SHP77 treated with DMSO at 0.1 percent for 48 hours (cell line): Measurements from ENCODE around the gene APOL5.
"Not testable (repeated sequence)": the region's sequence is repeated elsewhere in the genome, so short reads cannot be mapped to it uniquely, and the experiment has no call there.

ENCODE experiments used
- DNase-seq: peaks from one replicate; lab custom pipeline; 2025; lab: John Stamatoyannopoulos, UW

Gene APOL5

DNA sequence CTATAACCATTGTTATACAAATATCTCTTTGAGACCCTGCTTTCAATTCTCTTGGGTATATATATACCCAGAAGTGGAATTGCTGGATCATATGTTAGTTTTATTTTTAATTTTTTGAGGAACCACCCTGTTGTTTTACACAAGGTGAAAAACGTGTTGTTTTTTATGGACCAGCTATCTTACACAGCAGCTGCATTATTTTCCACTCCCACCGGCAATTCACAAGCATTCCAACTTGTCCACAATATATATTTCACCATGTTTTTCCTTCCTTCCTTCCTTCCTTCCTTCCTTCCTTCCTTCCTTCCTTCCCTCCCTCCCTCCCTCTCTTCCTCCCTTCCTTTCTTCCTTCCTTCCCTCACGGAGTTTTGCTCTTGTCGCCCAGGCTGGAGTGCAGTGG lies 6.3 kb upstream of the APOL5 start:
- DNase-seq: no peak

DNA sequence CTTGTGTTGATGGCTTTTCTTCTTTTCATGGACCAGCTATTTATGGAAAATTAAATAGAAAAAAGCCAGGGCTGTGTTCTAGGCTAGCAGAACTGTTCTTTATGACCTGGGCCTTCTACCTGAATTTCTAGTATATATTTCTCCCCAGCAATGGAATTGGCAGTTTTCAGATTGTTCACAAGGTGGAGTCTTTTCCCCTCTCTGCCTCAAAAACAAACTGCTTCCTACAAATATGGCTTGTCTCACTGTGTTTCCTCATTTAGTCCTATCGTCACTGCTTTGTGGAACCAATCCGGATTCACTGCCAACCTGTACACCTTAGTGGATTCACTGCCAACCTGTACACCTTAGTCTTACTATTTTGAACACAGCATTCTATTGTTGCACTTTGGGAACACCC lies 5.0 kb upstream of the APOL5 start:
- no peak for DNase-seq

DNA sequence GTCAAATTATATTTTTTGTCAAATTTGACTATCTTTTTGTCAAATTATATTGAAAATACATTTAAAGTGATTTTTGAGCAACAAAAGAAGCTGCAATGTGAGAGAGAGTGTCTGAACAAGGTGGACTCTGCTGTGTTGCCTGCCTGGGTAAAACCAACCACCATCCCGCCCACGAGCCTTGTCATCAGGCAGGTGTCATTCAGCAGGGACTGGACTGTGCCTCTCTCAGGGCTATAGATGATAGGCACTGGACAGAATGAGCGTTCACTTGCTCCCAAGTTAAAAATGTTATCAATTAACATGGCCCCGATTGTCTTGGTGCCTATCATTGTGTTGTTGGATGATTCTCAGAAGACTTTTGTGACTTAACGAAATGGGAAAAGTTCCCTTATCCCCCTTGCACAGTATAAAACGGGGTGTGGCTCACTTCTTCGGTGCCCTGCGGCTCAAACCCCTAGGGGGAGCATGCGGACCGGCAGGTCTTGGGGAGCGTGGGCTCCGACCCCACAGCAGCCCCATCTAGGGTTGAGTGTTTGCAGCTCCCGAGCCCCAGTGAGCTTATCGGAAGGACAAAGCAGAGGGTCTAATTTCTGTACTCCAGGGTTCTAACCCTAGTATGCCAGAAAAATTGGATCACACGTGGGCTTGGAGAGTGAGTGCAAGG lies 1.7 kb downstream of the APOL5 start:
- DNase-seq: no peak

DNA sequence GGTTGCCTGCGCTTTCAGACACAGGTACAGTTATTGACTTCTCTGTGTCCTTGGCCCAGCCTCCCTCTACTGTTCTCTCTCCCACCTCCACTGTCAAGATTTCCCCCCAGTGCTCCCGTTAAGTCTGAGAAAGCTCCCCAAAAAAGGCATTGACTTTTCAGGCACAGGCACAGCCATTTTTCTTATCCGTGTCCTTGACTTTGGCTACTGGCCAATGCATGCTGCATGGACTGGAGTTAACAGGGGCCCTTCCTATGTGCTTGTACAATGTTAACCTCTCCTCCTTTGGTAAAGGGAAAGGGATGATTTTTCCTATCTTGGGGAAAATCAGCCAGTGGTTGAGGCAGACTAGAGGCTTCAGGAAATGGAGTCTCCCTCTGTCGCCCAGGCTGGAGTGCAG lies 4.3 kb downstream of the APOL5 start:
- no peak for DNase-seq

DNA sequence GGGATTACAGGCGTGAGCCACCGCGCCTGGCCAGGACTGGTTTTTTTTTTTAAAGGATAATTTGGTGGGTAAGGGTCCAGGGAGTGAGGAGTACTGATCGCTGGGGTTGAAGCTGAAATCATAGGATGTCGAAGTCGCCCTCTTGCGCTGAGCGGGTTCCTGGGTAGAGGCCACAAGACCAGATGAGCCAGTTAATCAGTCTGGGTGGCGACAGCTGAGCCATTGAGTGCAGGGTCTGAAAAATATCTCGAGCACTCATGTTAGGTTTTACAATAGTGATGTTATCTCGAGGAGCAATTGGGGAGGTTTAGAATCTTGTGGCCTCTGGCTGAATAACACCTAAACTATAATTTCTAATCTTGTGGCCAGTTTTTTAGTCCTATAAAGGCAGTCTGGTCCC lies 7.8 kb downstream of the APOL5 start:
- DNase-seq: no peak

DNA sequence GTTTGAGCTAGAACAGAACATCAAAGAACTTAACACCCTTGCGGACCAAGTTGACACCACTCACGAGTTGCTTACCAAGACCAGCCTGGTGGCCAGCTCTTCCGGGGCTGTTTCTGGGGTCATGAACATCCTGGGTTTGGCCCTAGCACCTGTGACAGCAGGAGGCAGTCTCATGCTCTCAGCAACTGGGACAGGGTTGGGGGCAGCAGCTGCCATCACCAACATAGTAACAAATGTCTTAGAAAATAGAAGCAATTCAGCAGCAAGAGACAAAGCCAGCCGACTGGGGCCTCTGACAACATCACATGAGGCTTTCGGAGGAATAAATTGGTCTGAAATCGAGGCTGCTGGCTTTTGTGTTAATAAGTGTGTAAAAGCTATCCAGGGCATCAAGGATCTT lies 8.7 kb downstream of the APOL5 start:
- no peak for DNase-seq

DNA sequence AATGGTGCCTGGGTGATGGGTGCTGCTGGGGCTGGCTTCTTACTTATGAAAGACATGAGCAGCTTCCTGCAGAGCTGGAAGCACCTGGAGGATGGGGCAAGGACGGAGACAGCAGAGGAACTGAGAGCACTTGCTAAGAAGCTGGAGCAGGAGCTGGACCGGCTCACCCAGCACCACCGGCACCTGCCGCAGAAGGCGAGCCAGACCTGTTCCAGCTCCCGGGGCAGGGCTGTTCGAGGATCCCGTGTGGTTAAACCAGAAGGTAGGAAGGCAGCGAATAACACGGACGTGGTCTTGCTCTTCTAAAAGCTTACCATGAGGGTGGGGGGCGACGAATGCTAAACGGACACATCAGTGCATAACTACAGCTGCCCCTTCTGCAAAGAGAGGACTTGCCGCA lies 9.3 kb downstream of the APOL5 start:
- peak; percentile 18 for DNase-seq

DNA sequence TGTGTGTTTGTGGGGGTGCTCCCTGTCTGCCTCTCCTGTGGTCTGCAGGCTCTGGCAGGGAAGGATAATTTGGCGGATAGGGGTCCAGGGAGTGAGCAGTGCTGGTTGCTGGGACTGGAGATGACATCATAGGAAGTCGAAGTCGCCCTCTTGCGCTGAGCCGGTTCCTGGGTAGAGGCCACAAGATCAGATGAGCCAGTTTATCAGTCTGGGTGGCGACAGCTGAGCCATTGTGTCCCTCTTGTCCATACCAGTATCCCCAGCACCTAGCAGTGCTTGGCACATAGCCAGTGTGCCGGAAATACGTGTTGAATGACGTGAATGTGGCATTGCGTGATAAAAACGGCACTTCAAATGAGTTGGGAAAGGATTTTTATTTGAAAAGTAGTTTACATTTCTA lies 9.8 kb downstream of the APOL5 start:
- peak; percentile 97 for DNase-seq

DNA sequence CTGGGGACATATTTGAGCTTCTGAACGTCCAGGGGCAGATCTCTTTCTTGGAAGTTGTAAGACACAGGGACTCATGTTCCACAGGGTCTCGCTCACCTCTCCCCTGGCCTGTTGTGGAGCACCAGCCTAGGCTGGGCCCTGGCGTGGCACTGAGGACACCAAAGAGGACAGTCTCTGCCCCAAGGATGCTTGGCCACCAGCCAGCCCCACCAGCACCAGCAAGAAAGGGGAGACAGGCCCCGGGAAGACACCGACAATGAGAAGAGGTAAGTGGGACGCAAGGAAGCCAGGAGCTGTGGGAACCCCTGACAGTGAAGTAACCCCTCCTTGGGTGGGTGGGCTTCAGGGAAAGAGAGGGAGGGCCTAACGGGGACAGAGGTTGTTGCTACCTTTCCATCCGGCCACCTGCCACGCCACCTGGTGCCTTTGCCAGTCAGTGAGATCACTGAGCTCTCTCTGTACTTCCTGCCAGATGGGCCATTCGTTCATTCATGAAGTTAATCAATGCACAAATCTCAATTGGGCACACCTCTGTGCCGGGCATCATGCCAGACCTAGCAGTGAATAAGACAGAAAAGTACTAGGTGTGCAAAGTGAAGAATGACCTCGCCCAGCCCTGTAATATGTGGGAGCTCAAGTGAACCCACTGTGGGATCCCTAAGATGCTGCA lies 11.1 kb downstream of the APOL5 start:
- DNase-seq: peak; percentile 80

DNA sequence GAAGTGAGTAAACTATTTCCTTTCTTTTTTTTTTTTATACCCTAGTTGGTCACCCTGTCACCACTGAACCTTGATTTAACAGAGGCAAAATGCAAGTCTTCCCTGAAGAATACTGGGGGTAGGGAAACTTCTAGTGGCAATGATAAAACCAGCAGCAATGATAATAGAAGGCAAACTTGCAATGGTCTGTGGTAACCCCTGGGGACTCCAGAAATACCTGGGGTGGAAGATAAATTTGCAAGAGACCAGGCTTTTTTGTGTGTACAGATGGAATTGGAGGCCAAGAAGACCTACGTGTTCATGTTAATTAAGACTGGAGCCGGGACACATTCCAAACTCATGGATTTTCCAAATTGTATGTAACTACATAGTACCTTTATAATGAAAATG lies 11.6 kb downstream of the APOL5 start:
- no peak for DNase-seq

DNA sequence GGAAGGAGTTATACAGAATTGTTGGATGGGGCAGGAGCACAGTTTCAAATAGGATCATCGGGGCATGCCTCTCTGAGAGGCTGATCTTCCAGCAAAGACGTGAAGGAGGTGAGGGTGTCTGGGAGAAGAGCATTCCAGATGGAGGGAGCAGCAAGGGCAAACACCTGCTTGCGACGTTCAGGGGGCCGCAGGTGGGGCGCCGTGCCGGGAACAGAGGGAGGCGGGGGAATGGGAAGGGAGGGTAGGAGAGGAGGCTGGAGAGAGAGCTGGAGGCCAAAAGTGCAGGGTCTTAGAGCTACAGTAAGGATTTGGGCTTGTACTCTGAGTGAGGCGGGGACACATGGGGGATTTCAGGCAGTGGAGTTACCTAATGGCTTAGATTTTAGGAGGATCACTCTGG lies 13.6 kb downstream of the APOL5 start:
- DNase-seq: no peak

DNA sequence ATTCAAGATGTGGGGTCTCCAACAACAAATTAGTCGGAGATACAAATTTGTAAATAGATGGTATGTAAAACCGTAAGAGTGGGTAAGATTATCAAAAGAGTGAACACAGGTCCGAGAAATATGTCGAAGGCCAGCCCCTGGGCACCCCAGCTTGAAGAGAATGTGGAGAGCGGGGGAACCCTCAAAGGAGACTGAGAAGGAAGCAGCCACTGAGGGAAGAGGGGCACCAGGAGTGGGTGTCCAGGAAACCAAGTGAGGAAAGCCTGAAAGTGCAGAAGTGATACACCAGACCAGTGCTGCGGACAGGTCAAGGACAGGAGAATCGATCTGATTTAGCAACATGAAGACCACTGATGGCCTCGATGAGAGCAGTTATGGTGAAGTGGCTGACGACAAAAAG lies 14.4 kb downstream of the APOL5 start:
- DNase-seq: no peak

DNA sequence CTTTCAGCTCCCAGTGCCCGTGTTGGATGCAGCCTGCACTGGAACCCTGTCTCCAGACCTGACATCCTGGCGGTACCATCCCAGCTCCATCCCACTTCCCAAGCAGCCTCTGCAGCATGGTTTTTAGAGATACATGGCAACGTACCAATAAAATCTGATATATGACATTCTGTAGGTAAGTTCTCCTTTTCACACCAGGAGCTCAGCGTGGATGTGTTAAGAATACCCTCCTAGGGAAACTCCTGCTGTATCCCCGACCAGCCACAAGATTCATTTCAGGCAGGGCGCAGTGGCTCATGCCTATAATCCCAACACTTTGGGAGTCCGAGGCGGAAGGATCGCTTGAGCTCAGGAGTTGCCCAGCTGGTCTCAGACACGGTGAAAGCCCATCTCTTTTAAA lies 15.4 kb downstream of the APOL5 start:
- DNase-seq: no peak

DNA sequence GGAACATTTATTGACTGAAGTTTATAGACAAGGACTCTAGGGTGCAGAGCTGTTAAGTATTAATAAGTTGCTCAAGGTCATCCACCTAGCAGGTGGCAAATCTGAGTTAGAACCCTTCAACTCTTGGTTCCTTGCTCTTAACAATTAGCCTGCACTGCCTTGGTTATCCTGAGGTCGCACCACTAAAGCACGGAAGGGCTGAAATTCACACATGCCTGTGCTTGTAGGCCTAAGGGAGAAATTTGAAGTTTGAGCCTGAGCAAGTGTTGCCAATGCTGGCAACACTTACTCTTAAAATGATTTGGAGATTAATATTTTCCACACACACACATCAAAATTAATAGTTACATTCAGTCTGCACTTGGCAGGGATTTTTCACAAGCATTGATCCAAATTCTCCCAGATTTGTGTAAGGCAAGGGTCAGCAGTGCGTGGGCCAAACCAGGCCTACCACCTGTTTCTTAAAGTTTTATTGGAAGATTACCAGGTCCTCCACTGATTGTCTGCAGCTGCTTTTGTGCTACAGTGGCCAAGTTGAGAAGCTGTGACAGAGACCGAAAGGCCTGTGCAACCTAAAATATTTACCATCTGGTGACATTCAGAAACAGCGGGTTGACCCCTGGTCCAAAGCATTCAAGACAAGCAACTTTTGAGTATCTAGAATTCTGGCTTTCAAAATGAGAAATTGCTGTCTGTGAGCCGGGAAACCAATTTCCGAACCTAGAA lies 16.3 kb downstream of the APOL5 start:
- DNase-seq: no peak

DNA sequence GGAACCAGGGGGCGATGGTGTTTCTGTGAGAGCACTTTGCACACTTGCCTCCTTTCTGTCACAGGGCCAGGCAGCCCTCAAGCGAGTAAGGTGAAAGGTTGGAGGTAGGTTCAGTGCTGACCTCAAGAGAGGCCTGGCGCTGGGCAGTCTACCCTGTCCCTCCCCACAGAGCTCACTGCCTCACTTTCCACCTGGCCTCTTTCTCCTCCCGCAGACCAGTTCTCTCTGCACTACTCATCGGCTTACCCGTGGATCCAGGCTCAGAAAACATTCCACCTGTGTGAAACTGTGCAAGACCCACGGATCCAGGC lies 16.8 kb downstream of the APOL5 start:
- DNase-seq: no peak

DNA sequence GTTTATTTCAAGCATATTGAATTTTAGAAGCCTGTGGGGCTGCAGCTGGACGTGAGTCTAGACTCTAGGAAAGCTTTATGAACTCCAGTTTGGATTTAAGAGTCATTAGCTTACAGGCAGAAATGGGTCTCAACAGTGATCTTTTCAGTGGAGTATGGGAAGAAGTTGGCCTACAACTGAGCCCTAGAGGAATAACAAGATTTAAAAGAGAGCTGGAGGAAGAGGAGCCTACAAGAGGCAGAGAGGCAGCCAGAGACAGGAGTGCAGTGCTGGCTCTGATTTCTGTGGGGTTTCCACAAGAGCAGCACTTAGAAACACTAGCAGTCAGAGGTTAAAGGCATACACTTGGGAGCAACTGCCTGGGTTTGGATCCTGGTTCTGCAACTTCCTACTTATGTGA lies 17.9 kb downstream of the APOL5 start:
- DNase-seq: no peak

DNA sequence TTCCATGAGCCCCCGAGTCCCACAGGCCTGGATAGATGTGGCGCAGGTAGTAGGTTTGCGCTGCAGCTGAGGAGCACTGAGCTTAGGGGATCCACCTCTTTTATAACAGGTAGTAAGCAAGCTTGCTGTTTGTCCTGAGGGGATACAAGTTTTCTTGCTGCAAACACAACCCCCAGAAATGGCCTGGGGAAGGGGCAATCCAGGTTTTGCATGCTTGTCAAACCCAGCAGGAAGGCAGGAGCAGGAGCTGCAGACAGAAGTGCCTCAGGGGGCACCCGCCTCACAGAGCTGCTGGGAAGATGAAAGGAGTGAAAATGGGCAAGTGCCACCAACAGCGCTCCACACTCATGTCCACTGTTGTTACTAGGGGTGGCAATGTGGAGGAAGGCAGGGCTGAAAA lies 18.5 kb downstream of the APOL5 start:
- no peak for DNase-seq

DNA sequence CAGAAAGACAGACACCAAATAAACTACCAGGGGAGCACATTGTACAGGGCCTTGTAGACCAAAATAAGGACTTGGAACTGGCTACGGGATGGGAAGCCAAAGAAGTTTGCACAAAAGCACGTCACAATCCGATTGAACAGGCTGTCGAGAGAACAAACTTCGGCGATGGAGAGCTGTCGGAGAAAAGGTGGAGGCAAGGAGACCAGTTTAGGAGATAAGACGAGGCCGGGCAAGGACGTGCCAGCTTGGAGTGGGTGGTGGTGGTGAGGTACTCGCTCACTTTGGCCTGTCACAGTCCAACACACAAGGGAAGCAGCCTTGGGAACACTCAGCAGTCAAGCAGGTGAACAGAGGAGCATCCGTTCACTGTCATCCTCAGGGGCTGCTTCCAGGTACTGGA lies 19.0 kb downstream of the APOL5 start:
- no peak for DNase-seq

DNA sequence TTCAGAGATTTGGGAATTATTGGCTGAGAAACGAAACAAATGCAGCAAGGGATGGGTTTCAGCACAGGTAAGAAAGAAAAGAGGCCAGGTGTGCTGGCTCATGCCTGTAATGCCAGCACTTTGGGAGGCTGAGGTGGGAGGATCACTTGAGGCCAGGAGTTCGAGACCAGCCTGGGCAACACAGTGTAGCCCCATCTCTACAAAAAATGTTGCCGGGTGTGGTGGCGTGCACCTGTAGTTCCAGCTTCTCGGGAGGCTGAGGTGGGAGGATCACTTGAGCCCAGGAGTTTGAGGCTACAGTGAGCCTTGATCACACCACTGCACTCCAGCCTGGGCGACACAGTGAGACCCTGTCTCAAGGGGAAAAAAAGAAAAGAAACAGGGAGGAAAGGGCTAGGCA lies 20.2 kb downstream of the APOL5 start:
- not testable (repeated sequence) for DNase-seq

DNA sequence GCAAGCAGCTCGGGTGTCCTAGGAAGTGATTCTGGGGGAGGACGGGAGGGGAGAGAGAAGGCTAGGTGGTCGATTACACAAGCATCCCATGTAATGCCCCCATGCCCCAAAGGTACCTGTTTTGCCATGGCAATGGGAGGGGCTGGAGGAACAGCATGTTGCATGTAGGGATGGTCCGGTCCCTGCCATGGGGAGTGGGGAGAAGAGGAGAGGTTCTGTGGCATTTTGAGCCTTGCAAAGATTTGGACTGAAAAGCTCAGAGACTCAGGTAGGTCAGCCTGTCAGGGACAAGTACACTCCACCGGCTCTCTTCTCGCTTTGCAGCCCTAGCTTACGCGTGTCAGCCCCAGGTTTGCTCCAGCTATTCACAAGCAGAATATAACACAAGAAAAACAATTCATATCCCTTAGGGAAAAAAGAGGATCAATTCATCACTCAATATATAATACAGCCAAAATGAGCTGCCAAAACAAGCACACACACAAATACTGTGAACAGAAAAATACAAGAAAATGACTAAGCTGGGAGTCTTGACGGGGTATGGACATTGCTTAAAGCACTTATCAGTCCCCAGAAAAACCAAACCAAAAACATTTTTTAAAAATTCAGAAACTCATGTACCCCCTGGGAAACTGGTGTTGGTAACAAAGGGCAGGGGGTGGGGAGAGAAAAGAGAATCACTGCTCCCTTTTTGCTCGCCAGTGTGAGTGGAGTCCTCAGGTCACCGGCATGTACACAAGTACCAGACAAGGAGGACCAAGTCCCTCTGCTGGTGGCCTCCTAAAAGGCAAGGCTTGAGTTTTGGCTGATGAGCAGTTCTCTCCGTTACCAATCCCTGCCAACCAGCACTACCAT lies 21.6 kb downstream of the APOL5 start:
- DNase-seq: no peak

DNA sequence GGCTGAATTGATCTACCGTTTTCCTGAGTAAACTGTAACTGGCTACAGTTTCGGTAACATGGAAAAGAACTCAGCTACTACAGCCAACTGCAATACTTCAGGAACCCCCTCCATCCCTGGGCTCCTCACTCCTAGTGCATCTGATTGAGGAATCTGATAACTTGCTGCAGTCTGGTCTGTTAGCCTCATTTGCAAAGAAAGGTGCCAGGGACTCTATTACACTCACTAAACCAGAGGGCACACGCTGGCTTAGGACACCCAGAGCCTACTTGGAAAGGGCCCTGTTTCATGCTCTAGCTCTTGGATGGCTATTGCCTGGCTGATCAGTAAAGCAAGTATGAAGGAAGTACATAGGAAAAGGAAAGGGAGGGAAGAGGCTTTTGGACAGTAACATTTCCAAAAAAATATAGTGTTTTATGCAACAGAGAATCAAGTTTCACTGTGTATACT lies 22.3 kb downstream of the APOL5 start:
- DNase-seq: no peak

DNA sequence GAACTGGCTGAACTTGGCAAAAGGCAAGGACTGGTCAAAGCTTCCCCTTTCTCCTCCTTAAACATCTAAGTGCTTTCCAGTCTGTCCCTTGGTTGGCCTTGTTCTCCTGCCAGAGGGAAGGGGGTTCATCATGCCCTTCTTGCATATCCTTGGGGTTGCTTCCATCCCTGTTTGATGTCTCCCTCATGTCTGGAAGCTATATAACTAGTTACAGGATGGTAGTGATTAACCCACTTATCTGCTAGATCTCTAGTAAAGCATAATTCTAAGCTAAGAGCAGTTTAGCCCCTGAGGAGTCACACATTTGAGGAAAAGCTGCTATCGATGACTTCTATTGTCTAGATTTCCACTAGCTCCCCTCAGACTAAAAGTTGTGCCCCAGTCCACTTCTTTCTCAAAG lies 22.9 kb downstream of the APOL5 start:
- no peak for DNase-seq
